HG02571 (cell line): ENCODE results near the gene TMC7.

Experiments used
- ATAC-seq: cut with Tn5 transposase; IDR thresholded peaks from one replicate; pipeline ENCODE4 v1.9.1; 2021; ENCODE audit warnings: mild to moderate bottlenecking, moderate library complexity; ENCODE audit not compliant: unreplicated experiment

TMC7 gene

DNA sequence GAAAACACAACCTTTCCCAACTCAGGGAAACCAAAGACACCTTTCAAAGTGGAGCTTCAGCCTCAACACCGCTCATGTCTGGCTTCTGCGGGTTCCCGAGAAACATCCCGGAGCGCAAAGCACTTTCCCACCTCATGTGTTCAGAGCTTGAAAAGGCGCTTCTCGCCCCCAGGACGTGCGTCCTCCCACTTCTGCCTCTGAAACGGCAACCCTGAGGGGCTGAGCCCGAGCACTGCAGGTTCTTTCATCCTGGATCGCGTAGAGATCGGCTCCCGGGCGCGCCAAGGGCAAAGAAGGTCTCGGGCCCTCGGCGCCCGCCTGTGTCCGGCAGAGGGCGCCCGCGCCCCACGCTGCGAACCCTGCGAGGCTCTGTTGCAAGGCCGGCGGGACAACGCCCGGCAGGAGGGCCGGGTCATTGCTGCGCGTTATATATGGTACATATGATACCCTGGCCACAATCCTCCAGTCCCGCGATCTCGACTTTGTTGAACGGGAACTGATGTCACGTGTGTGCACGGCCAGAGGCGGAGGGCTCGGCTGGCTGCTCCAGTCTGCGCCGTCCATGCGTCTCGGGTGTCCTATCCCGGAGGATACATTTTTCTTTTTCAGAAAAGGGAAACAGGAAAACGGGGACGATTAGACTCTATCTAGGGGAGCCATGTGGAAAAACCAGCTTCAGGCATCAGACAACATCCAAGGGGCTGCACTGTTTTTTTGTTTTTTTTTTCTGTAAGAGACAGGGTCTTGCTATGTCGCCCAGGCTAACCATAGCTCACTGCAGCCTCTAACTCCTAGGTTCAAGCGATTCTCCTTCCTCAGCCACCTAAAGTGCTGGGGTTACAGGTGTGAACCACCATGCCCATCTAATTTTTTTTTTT lies 102.8 kb downstream of the TMC7 start:
- ATAC-seq: no peak

DNA sequence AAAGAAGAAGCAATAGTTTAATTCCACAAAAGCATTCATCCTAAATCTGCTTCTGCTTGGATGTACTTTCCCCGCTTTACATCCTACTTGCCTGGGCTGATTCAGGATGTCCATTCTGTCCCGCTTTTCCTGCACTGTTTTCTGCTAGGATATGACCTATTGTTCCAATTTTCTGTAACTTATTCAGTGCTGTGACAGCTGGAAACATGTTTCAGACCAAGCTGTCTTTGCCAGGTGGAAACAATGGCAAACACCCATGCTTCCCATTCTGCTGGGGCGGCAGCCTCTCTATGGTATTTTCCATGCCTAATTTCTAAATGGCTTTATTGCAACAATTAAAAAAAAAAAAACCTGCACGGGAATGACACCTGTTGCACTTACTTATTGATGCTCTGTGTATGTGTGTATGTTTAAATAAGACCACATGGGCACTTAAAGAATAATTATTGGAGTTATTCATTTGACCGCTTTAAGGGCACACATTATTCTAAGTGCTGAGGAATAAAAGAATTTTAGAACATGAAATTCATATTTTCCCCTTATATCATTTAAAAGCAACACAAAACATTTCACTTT lies 104.7 kb downstream of the TMC7 start:
- ATAC-seq: no peak

DNA sequence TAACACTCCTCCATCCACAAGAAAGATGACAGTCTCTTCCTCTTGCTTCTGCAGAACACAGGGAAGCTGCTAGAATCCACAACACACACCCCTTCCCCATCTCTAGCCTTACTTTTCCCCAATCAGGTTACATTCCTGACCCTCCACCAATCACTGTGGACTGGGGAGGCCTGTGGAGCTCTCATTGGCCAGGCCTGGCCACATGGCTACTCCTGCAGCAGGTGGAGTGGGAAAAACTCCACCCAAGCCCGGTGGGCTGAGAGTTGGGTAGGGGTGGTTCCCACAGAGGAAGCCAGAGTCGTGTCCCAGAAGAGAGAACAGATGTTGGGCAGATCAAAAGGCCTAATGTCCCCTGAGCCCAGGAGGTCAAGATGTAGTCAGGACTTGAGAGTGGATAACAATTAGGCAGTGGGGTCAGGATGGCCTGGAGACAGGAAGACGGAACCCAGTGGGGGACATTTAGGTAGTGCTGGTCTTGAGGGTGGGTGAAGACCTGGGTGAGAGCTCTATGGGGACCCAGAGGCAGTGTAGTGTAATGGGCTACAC lies 105.7 kb downstream of the TMC7 start:
- ATAC-seq: no peak

DNA sequence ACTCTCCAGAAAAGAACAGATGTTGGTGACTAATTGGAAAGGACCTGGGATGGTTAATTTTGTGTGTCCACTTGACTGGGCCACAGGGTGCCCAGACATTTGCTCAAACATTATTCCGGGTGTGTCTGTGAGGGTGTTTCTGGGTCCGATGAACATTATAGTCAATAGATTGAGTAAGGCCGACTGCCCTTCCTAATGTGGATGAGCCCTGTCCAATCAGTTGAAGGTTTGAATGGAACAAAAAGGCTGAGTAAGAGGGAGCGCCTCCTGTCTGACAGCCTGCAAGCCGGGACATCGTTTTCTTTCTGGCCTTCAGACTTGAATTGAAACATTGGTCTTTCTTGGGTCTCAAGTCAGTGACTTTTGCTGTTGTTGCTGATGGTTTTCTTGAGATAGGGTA lies 107.2 kb downstream of the TMC7 start:
- ATAC-seq: no peak

DNA sequence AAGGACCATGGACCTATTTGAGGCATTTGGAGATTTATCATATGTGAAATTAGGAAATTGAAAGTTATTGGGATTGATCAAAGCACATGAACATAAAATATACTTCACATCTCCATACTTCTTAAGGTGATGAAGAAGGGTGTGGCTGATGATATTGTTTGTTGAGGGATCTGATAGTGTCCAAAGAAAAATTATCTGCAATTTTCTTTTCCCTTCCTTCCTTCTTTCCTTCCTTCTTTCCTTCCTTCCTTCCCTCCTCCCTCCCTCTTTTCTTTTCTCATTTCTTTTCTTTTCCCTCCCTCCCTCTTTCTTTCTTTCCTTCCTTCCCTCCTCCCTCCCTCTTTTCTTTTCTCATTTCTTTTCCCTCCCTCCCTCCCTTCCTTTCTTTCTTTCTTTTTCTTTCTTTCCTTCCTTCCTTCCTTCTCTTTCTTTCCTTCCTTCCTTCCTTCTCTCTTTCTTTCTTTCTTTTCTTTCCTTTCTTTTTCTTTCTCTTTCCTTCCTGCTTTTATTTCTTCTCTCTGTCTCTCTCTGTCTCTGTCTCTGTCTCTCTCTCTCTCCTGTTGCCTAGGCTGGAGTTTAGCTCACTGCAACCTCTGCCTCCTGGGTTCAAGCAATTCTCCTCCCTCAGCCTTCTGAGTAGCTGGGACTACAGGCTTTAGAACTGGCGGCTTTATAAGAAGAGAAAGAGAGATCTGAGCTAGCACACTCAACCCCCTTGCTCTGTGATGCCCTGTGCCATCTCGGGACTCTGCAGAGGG lies 109.1 kb downstream of the TMC7 start:
- no peak for ATAC-seq

DNA sequence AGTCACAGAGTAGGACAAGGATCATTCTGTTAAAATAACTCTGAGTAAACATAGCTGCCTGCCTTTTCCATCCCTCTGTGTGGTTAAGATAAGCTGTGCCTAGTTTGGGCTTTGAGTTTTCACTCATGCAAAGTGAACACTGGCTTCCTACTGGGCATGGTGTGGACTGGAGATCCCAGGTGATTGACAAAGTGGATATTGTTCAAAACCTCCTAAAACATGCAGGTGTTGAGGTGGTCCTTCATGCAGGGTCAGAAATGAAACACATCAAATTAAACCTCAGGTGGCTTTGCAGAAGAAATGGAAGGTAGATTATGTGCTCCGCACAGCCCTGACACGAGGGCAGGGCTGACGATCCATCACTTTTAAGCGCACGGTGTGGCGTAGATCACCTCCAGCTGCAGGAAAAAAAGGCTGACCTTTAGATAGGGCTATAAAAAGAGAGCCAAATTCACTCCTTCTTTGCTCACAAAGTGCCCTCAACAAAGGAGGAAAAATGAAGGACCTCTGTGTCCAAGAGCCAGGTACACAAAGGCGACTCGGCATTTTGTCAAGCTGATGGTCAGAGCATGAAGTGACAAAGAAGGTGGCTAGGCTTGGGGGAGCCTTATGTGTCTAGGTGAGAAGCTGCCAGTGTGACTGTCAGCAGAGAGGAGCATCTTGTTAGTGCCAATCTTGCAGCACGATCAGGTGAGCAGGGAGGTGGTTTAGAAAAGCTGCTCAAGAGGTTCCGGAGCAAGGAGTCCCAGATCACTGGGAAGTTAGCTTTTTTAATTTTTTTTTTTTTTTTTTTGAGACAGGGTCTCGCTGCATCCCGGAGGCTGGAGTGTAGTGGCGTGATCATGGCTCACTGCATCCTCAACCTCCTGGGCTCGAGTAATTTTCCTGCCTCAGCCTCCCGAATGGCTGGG lies 110.2 kb downstream of the TMC7 start:
- no peak for ATAC-seq

DNA sequence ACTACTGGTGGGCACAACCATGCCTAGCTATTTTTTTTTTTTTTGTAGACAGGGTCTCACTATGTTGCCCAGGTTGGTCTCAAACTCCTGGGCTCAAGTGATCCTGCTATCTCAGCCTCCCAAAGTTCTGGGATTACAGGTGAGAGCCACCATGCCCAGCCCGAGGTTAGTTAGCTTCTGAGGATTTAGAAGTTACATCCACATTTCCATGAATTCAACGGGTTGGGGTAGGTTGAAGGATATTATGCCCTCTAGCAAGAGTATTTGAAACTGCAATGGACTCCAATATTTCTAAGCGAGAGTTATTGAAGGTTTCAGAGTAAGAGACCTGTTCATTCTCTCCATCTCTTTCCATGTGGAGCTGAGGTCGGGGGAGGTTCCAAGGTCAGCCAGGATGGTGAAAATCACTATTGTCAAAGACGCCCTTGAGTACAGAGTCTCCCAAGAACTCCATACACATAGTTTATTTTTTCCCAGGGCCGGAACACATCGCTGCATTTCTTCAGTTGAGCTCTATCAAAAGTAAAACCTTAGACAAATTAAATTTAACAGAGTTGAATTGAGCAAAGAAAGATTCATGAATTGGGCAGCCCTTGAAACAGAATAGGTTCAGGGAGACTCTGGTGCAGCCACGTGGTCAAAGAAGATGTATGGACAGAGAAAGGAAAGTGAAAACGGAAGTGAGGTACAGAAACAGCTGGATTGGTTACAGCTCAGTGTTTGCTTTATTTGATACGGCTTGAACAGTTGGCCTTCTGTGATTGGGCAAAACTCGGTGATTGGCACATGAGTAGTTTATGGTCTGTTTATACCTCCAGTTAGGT lies 111.0 kb downstream of the TMC7 start:
- ATAC-seq: no peak

DNA sequence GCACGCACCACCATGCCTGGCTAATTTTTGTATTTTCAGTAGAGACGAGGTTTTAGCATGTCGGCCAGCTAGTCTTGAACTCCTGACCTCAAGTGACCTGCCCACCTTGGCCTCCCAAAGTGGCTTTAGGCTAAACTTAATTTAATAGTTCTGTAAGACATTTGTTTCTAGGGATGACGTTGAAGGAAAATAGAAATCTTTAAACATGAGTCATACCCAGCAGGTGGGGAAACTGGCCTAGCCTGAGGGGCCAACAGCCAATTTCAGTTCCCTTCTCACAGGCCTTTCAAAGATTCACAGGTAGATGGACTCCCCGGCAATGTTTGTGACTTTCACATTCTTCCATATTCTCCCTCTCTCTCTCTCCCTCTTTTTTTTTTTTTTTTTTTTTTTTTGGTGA lies 111.9 kb downstream of the TMC7 start:
- ATAC-seq: no peak

DNA sequence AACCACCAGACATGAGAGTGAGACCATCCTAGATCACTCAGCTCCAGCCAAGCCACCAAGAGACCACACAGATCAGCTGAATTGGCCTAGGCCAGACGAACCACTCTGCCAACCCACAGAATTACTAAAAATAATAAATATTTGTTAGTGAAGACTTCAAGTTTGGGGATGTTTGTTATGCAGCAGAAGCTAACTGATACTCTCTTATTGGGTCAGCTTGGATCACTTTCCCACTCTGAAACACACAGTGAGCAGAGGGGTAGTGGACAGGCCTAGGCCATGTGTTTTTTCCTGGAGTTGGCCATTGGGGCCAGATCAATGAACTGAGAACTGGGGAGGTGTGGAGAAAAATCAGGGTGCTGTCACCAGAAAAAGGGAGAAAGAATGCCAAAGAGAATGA lies 114.4 kb downstream of the TMC7 start:
- ATAC-seq: no peak

DNA sequence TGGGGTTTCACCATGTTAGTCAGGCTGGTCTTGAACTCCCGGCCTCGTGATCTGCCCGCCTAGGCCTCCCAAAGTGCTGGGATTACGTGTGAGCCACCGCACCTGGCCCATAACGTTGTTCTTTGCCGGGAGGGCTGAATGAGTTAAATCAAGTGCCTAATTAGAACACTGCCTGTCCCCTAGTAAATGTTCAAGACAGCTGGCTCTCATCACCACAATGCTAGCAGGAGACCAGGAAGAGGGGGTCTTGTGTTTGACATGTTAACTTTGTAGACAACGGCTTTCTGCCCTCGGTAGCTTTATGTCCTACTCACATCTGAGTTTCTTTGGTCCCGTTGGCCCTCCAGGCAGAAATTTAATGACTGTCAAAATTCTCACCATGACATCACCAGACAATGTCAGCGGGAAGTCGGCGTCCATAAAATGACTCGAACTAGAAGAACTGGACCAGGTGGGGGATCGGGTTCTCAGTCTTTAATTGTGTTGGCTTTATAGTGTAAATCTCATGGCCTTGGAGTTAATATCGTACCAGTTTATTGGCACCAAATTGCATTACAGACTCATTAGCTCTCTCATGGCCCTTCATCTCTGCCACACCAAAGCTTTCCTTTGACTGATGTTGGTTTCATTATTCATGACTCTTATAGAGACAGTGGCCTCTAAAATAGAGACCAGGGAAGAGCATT lies 118.6 kb downstream of the TMC7 start:
- ATAC-seq: no peak

DNA sequence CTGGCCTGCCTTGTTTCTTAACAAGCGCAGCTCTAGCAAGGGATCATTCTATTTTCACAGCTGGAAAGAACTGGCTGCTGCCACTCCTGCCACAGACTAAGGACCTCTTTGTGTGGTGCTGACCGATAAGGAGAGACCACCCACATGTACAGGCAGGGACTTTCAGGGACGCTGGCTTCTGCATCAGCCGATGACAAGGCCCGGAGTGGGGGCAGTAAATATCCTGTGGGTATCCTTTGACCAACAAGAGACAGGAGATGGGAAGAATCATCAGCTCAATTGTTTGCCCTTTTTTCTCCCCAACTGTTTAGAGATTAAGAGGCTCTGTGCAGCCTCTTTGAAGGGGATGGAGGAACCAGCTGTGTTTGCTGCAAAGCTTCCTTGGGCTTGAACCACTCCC lies 120.9 kb downstream of the TMC7 start:
- no peak for ATAC-seq

DNA sequence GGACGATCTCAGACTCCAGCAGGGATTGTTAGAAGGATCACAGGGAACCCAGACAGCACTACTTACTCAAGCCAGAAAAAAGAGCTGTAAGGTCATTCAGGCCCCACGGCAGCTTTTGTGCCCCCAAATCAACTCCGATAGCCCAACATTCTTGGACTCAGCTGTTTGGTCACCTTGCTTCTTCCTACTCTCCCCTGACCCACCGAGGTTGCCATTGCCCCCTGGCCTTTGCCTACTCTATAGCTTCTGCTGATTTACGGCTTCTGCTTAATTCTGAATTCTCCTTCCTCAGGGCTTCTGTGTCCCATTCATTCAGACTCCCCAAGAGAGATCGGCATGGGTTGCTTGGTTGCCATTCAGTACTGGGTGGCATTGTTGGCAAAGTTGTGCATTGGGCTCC lies 121.4 kb downstream of the TMC7 start:
- ATAC-seq: no peak

DNA sequence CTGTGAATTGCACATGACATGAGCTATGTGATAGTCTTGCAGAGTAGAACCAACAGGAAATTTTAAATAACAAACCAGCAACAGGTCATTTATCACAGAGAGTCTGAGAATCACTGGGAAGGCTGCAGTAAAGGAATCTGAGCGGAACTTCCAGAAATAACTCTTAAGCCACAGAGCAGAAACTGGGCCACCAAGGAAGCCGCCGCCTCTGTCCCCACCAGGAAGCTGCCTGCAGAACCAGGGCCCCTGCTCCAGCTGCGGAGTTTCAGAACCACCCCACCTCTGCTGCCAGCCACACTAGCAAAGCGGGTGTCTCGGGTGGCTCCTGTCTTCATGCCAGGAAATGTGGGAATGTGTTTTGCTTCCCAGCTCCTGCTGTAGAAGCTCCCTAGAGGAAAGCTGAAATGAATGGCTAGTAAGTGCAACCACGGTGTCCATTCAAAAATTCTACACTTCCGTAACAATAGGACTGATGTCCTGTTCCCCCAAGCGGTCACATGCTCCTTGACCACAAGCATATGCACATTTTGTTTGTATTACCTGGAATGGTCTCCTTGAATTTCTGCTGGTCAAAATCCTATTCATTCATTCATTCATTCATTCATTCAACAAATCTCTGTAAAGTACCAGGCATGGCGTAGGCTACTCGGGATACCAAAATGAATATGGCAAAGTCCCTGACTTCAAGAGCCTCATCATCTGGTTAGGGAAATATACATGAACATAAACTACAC lies 122.3 kb downstream of the TMC7 start:
- no peak for ATAC-seq

DNA sequence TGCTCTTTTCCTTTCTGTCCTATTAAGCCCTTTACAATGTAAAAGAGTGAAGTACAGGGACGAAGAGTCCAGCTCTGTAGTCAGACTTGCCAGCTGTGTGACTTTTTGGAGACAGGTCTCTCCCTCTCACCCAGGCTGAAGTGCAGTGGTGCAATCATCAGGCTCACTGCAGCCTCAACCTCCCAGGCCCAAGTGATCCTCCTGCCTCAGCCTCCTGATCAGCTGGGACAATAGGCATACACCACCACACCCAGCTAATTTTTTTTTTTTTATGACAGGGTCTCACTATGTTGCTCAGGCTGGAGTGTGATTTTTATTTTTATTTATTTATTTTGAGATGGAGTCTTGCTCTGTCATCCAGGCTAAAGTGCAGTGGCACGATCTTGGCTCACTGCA lies 122.9 kb downstream of the TMC7 start:
- no peak for ATAC-seq

DNA sequence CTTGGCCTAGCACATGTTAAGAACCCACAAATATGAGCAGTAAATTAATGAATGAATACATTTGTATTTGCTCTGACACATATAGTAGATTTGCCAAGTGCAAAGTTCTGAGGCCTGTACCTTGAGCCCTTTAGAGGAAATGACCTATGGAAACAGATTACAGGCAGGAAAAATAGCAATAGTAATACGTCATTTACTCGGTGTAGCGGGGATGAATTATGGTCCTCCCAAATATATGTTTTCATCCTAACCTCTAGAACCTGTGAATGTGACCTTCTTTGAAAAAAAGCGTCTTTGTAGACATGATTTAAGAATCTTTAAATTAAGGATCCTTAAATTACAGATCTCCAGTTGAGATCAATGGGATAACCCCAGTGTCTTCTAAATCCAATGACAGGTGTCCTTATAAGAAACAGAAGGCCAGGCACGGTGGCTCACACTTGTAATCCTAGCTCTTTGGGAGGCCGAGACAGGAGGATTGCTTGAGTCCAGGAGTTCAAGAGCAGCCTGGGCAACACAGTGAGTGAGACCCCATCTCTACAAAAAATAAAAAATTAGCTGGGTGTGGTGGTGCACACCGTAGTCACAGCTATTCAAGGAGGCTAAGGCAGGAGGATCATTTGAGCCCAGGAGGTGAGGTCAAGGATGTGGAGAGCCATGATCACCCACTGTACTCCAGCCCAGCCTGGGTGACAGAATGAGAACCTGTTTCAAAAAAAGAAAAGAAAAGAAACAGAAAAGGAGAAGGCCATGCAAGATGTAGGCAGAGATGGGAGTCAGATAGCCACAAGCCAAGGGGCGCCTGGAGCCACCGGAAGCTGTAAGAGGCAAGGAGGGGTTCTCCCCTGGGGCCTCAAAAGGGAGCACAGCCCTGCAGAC lies 124.9 kb downstream of the TMC7 start:
- no peak for ATAC-seq

DNA sequence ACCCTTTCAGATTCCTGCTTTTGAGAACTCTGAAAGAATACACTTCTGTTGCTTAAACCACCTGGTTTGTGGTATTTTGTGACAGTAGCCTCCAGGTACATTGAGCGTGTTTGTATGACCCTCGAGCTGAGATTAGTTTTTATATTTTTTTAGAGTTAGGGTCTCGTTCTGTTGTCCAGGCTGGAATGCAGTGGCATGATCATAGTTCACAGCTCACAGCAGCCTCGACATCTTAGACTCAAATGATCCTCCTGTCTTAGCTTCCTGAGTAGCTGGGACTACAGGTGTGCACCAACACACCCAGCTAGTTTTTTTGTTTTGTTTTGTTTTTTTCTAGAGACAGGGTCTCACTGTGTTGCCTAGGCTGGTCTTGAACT lies 125.5 kb downstream of the TMC7 start:
- ATAC-seq: no peak

DNA sequence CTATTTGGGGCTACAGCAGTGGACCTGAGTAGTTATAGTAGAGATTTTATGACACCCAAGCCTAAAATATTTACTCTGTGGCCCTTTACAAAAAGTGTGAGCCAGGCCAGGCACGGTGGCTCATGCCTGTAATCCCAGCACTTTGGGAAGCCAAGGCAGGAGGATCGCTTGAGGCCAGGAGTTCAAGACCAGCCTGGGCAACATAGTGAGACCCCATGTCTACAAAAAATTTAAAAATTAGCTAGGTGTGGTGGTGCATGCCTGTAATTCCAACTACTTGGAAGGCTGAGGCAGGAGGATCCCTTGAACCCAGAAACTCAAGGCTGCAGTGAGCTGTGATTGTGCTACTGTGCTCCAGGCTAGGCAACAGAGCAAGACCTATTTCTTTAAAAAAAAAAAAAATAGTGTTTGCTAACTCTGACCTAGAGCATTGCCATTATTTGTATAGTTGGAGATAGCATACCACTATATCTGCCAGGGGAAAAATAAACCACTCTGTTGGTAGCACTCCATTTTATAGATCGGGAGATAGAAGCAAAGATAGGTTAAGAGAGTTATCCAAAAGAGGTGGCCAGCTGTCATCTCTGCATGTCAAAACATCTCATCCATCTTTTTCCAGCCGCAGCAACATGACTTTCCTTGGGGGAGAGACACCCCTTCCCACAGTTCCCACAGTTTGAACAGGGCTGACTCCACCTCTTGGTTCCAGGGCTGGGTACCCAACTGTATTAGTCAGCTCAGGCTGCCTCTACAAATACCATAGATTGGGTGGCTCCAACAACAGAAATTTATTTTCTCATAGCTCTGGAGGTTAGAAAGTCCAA lies 127.0 kb downstream of the TMC7 start:
- ATAC-seq: no peak
